B cell (primary cell): ENCODE measurements around the gene RNU4-1. TPM values are rescaled to one million over a fixed set of nuclear protein-coding genes. Genes with fewer than 3 reads are reported as not detected.

Experiments used
- ATAC-seq: fragments of 200-7000 bp; cut with Tn5 transposase; one replicate; pipeline ENCODE4 v1.10.0; 2021; ENCODE audit warnings: low read depth, mild to moderate bottlenecking, moderate number of reproducible peaks, moderate library complexity
- CTCF ChIA-PET: fragments of 350-600 bp; sonication (Branson Sonifier 250); formaldehyde crosslinking; loops from one replicate; lab custom pipeline; 2021; ENCODE audit warnings: antibody characterized with exemption, inconsistent platforms; lab: Charles Lee
- POLR2A ChIA-PET: fragments of 350-600 bp; sonication (Branson Sonifier 250); formaldehyde crosslinking; loops from one replicate; lab custom pipeline; 2021; ENCODE audit warnings: antibody characterized with exemption; lab: Charles Lee
- DNase-seq: peaks from one replicate; pipeline ENCODE4 v3.0.0; 2013
- H2AFZ ChIP-seq: 2 replicates; pipeline ENCODE4 v1.6.1; 2012; ENCODE audit warnings: mild to moderate bottlenecking, low read depth, low read length; ENCODE audit not compliant: insufficient read depth, poor library complexity, severe bottlenecking
- H3K27ac ChIP-seq, 2 donors: 1 replicate in 1 of 2; 2 replicates in 1 of 2; pipeline ENCODE4 v1.5.1; 2012 to 2013; ENCODE audit warnings: low read length in 2 of 2, mild to moderate bottlenecking in 2 of 2, moderate library complexity in 1 of 2
- H3K27me3 ChIP-seq, 4 experiments: fragments of 200-600 bp in 1 of 4; sonication (generic) in 1 of 4; replicated peaks in 1 of 4; 1 replicate in 2 of 4; 2 replicates in 2 of 4; pipeline versions ENCODE4 v1.6.1 to v1.7.0; 2013 to 2016; ENCODE audit warnings: low read length in 3 of 4, mild to moderate bottlenecking in 2 of 4, mixed read lengths in 1 of 4, moderate library complexity in 1 of 4; ENCODE audit not compliant: insufficient read depth in 4 of 4, control insufficient read depth in 3 of 4; ENCODE audit errors: control extremely low read depth in 1 of 4
- H3K36me3 ChIP-seq, 2 experiments: replicated peaks in 1 of 2; 1 replicate in 1 of 2; 2 replicates in 1 of 2; pipeline versions ENCODE4 v1.6.1 to v1.7.1; 2013; ENCODE audit warnings: low read length in 1 of 2; ENCODE audit not compliant: insufficient read depth in 2 of 2, control insufficient read depth in 1 of 2; ENCODE audit errors: control extremely low read depth in 1 of 2, extremely low read depth in 1 of 2
- H3K4me1 ChIP-seq, 2 donors: fragments of 200-600 bp in 1 of 2; sonication (generic) in 1 of 2; 1 replicate in 1 of 2; 2 replicates in 1 of 2; pipeline versions ENCODE4 v1.5.1 to v1.6.1; 2013 to 2017; ENCODE audit warnings: low read length in 2 of 2; ENCODE audit not compliant: control insufficient read depth in 2 of 2, insufficient read depth in 2 of 2
- H3K4me2 ChIP-seq: replicated peaks from 2 replicates; pipeline ENCODE3; 2012; ENCODE audit warnings: mild to moderate bottlenecking, low read depth, low read length; ENCODE audit not compliant: poor library complexity, severe bottlenecking
- H3K4me3 ChIP-seq, 5 experiments: fragments of 200-600 bp in 1 of 5; sonication (generic) in 1 of 5; 1 replicate in 3 of 5; 2 replicates in 2 of 5; pipeline versions ENCODE4 v1.5.1 to v1.7.0; 2011 to 2016; ENCODE audit warnings: low read length in 4 of 5, mild to moderate bottlenecking in 4 of 5, low read depth in 2 of 5, control low read depth in 1 of 5, moderate library complexity in 1 of 5; ENCODE audit not compliant: insufficient read depth in 1 of 5; ENCODE audit errors: control extremely low read depth in 1 of 5, extremely low read depth in 1 of 5
- H3K79me2 ChIP-seq: fragments of 200-600 bp; sonication (generic); one replicate; pipeline ENCODE4 v1.6.0; 2016; ENCODE audit warnings: low read length; ENCODE audit not compliant: control insufficient read depth, insufficient read depth
- H3K9ac ChIP-seq: fragments of 200-600 bp; sonication (generic); 2 replicates; pipeline ENCODE4 v1.6.1; 2017; ENCODE audit warnings: mild to moderate bottlenecking, low read length, moderate library complexity
- H3K9me3 ChIP-seq, 3 donors: one replicate each; pipeline versions ENCODE4 v1.6.1 to v1.7.1; 2013; ENCODE audit warnings: low read length in 2 of 3; ENCODE audit not compliant: control insufficient read depth in 2 of 3, insufficient read depth in 1 of 3; ENCODE audit errors: control extremely low read depth in 1 of 3
- H4K20me1 ChIP-seq: 2 replicates; pipeline ENCODE4 v1.6.0; 2012; ENCODE audit warnings: mild to moderate bottlenecking, low read length; ENCODE audit not compliant: insufficient read depth, control insufficient read depth, poor library complexity, severe bottlenecking
- H3K27ac Mint-ChIP-seq: one replicate; pipeline ENCODE4 v1.8.0; 2021; ENCODE audit warnings: mixed read lengths
- H3K27me3 Mint-ChIP-seq: one replicate; pipeline ENCODE4 v1.8.0; 2021; ENCODE audit warnings: mixed read lengths
- H3K4me1 Mint-ChIP-seq: one replicate; pipeline ENCODE4 v1.8.0; 2021; ENCODE audit warnings: mixed read lengths
- H3K4me3 Mint-ChIP-seq: one replicate; pipeline ENCODE4 v1.8.0; 2021; ENCODE audit warnings: mixed read lengths
- H3K9me3 Mint-ChIP-seq: one replicate; pipeline ENCODE4 v1.8.0; 2022; ENCODE audit warnings: mixed read lengths; ENCODE audit not compliant: insufficient read depth
- CTCF ChIP-seq: fragments of 200-600 bp; IDR thresholded peaks from one replicate; pipeline ENCODE4 v1.8.0; 2022; ENCODE audit warnings: antibody characterized with exemption, mild to moderate bottlenecking
- EZH2 ChIP-seq: IDR thresholded peaks from 2 replicates; pipeline ENCODE4 v1.6.1; 2012; ENCODE audit warnings: borderline replicate concordance, low read depth, mild to moderate bottlenecking, moderate library complexity, low read length; ENCODE audit not compliant: insufficient read depth, poor library complexity, severe bottlenecking
- WGBS: methylation state at CpG from one replicate; pipeline ENCODE4 v1.1.5; 2013; ENCODE audit warnings: missing lambda C conversion rate; ENCODE audit not compliant: insufficient coverage; 5-methylcytosine and 5-hydroxymethylcytosine counted together
- intact Hi-C: fragments of 100-400 bp; cut with micrococcal nuclease; formaldehyde crosslinking; loops from one replicate; pipeline ENCODE4 v1.10.0; 2022
- polyA plus RNA-seq: library from polyadenylated mRNA; depleted of rRNA; stranded (reverse); fragments of >200 nt; gene quantifications from 2 replicates; pipeline ENCODE4 v1.2.3, GENCODE V29; 2012
- total RNA-seq, 2 donors: library from RNA; stranded (reverse); fragments of 120-200 nt in 1 of 2; gene quantifications; 1 replicate in 1 of 2; 2 replicates in 1 of 2; pipeline versions ENCODE4 v1.2.3 to v1.2.4, GENCODE V29; 2013 to 2022

Gene RNU4-1
- total and polyA plus RNA-seq, 2 donors (not counting 1 experiment from before 2014, with no cell fraction given), result 3,269 TPM; not detected in 1

- no peak overlapping the region for H3K27ac ChIP-seq
Observed at GRCh38 chr12:120259418-120260202, 33.4 kb downstream of the RNU4-1 start.

More at GRCh38 chr12:120259418-120260202, 33.4 kb downstream of the RNU4-1 start:
- Mint-ChIP-seq H3K9me3 (no peaks in the 10 kb centered on the region), H3K27ac (no peak overlapping the region), H3K27me3 (peaks cover 52% of the 10 kb centered on the region), H3K4me1 (peaks cover 18% of the 10 kb centered on the region), H3K4me3 (no peak overlapping the region)
- Histone ChIP-seq H3K9me3 (no peaks in the 10 kb centered on the region), H3K79me2 (no peaks in the 10 kb centered on the region), H3K4me3 (no peak overlapping the region), H4K20me1 (peaks cover 5% of the 10 kb centered on the region), H3K9ac (no peak overlapping the region), H3K4me1 (peaks cover 21 to 28% of the 10 kb centered on the region in 2 donors), H2AFZ (no peak overlapping the region), H3K36me3 (no peaks in the 10 kb centered on the region), H3K4me2 (no peak overlapping the region), H3K27me3 (peaks cover 0 to 76% (median 34%) of the 10 kb centered on the region in 4 experiments)
- ATAC-seq (no peak), DNase-seq (no peak)
- WGBS, result 99% methylated on average over 8 of the region's 8 CpGs
- TF ChIP-seq CTCF, result no peak
- TF ChIP-seq EZH2, result no peak
- CTCF ChIA-PET, result interaction anchor here (11.9 kb wide), 1 partner anchor 32 kb away, joined by 313 read pairs; no protein-coding TSS in a partner anchor
- intact Hi-C loops, result no loop called here
- POLR2A ChIA-PET, result interaction anchor here (0.7 kb wide), 1 partner anchor 13 kb away, joined by 3 read pairs; no protein-coding TSS in a partner anchor
